PC-9 (cell line): ENCODE measurements around the gene NOC2L.

Source experiments
- EZH2 ChIP-seq: fragments of 200-600 bp; sonication (generic); IDR thresholded peaks from 2 replicates; pipeline ENCODE4 v1.8.0; 2017; ENCODE audit warnings: antibody characterized with exemption, low read depth
- TF ChIP-seq, protein P1 (sequence below): fragments of 200-600 bp; sonication (generic); conservative IDR thresholded peaks from 2 replicates; pipeline ENCODE4 v1.6.1; 2017; ENCODE audit warnings: mixed run types, antibody characterized with exemption, mild to moderate bottlenecking, moderate library complexity

DNA sequence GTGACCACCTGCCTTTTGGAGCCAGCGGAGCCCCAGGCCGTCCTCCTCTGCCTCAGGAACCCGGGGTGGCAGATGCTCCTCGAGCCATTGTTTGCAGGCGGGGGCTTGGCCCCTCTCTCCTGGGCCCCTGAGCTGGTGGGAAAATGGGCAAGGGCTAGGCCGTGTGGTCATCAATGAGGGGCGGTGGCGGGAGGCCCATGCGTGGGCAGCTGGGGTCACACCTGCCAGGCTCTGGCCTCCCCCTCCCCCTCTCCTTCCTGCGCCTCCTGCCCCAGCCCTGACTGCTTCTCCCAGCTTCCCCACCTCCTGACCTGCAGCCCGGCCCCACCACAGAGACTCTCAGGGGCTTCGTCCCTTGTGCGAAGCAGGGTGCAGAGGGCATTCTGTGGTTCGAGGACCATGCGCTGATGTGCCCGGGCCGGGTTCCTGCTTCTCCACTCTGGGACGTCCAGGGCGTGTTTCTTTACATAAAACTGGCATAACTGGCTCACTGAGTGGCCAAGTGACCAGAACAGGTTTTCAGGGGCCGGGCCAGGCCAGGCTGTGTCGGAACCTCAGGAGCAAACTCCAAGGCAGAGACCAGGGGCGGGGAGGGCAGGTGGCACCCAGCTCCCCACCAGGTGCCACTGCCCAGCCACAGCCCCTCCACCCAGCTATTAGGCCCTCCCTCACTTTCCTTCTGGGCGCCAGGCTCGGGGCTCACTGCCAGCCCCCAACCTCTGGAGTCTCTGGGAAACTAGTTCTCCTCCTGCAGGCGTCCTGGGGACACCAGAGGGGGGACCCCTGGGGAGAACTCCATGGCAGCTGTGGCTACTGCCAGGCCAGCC lies 26.1 kb downstream of the NOC2L start:
- TF ChIP-seq, protein P1, sequence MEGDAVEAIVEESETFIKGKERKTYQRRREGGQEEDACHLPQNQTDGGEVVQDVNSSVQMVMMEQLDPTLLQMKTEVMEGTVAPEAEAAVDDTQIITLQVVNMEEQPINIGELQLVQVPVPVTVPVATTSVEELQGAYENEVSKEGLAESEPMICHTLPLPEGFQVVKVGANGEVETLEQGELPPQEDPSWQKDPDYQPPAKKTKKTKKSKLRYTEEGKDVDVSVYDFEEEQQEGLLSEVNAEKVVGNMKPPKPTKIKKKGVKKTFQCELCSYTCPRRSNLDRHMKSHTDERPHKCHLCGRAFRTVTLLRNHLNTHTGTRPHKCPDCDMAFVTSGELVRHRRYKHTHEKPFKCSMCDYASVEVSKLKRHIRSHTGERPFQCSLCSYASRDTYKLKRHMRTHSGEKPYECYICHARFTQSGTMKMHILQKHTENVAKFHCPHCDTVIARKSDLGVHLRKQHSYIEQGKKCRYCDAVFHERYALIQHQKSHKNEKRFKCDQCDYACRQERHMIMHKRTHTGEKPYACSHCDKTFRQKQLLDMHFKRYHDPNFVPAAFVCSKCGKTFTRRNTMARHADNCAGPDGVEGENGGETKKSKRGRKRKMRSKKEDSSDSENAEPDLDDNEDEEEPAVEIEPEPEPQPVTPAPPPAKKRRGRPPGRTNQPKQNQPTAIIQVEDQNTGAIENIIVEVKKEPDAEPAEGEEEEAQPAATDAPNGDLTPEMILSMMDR: no peak
- no peak for TF ChIP-seq EZH2
